Measurements from ENCODE around the gene LIF. TPM values are rescaled to one million over a fixed set of nuclear protein-coding genes. Genes with fewer than 3 reads are reported as not detected.
A peak's percentile ranks its signal among the peaks of the same experiment; 100 is the strongest.

The LIF gene
- total RNA-seq, 2 experiments from 2014 or later, result 160 to 161 TPM

DNA sequence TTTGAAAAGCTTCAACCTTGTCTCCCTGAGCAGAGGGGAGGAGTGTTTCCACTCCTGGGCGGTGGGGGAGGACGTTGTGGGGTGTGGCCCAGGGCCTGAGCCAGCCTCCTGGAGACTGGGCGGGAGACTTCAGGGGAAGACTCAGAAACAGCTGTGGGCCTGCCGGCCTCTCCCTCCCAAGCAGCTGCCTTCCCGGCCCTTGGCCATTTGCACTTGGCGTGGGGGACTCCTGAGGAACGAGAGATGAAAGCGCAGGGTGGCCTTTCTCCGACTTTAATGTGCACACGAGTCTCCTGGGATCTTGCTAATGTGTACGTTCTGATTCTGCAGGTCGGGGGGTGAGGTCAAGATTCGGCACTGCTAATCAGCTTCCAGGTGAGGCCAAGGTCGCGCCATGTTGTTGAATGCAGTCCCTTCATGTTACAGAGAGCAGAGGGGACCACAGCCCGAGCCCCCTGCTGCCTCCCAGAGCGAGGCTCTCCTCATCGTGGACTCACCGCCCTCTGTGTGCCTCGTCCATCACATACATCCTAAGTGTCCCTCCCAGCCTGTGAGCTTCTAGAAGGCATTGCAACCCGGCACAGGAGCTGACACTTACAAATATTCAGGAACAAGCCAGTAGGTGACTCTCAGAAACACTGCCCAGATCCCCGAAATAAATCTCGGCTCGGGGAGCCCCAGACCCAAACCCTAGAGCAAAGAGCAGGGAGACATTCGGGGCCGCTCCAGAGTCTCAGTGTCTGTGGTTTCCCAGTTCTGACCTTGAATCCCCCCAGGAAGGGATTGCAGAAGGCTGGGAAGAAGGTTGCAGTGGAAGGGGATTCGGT lies 7.7 kb downstream of the LIF start:
- DNase-seq (no peak), ATAC-seq (peak; percentile 32)
- Mint-ChIP-seq H3K27ac (peak overlapping the region; percentile 41), H3K4me3 (no peak overlapping the region), H3K9me3 (no peaks in the 10 kb centered on the region), H3K36me3 (ENCODE audit: low read depth) (peaks cover 27% of the 10 kb centered on the region), H3K4me1 (ENCODE audit: low read depth) (peaks cover 11% of the 10 kb centered on the region), H3K27me3 (no peaks in the 10 kb centered on the region)
- ChIA-PET CTCF (interaction anchor here (1.0 to 1.6 kb wide), 3 partner anchors 17 to 127 kb away, joined by 3 to 4 read pairs (median 3); no protein-coding TSS in a partner anchor), POLR2A (interaction anchor here (0.7 to 2.6 kb wide), 2 partner anchors 17 to 82 kb away, joined by 3 to 11 read pairs; no protein-coding TSS in a partner anchor)
- TF ChIP-seq, protein P1, sequence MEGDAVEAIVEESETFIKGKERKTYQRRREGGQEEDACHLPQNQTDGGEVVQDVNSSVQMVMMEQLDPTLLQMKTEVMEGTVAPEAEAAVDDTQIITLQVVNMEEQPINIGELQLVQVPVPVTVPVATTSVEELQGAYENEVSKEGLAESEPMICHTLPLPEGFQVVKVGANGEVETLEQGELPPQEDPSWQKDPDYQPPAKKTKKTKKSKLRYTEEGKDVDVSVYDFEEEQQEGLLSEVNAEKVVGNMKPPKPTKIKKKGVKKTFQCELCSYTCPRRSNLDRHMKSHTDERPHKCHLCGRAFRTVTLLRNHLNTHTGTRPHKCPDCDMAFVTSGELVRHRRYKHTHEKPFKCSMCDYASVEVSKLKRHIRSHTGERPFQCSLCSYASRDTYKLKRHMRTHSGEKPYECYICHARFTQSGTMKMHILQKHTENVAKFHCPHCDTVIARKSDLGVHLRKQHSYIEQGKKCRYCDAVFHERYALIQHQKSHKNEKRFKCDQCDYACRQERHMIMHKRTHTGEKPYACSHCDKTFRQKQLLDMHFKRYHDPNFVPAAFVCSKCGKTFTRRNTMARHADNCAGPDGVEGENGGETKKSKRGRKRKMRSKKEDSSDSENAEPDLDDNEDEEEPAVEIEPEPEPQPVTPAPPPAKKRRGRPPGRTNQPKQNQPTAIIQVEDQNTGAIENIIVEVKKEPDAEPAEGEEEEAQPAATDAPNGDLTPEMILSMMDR (IDR thresholded peaks at IDR 0.05), result no peak
- intact Hi-C loops (cut with micrococcal nuclease), result no loop called here

DNA sequence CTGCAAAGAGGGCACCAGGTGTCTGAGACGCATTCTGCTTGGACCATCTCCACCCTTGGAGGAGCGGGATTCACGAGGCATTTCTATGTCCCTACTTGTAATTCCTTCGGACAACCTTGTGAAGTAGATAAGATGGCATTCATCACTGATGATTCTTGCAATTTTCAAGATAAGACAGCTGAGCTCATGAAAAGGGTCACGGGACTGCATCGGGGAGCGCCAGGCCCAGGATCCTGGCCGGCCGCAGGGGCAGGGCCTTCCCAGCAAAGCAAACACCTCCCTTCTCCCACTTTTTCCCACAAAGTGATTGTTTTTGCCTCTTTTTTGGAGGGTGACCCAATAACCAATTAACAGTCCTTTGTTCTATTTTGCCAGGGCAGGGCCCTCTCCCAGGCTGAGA lies 8.4 kb downstream of the LIF start:
- TF ChIP-seq, protein P1 (IDR thresholded peaks at IDR 0.05), result no peak
- H3K27me3 Mint-ChIP-seq, result no peaks in the 10 kb centered on the region
- H3K9me3 Mint-ChIP-seq, result no peaks in the 10 kb centered on the region
- no peak overlapping the region for H3K27ac Mint-ChIP-seq
- H3K4me1 Mint-ChIP-seq (ENCODE audit: low read depth), result peaks cover 6% of the 10 kb centered on the region
- H3K36me3 Mint-ChIP-seq (ENCODE audit: low read depth), result peaks cover 19% of the 10 kb centered on the region
- intact Hi-C loops (cut with micrococcal nuclease), result no loop called here
- POLR2A ChIA-PET, result interaction anchor here (0.7 to 3.6 kb wide), 4 partner anchors 7 to 81 kb away, joined by 3 to 20 read pairs (median 10); partner anchors contain the start of gene LIF
- no peak overlapping the region for H3K4me3 Mint-ChIP-seq
- DNase-seq (no peak), ATAC-seq (no peak)
- CTCF ChIA-PET, result interaction anchor here (1.0 to 1.6 kb wide), 4 partner anchors 18 to 126 kb away, joined by 3 to 4 read pairs (median 4); no protein-coding TSS in a partner anchor

DNA sequence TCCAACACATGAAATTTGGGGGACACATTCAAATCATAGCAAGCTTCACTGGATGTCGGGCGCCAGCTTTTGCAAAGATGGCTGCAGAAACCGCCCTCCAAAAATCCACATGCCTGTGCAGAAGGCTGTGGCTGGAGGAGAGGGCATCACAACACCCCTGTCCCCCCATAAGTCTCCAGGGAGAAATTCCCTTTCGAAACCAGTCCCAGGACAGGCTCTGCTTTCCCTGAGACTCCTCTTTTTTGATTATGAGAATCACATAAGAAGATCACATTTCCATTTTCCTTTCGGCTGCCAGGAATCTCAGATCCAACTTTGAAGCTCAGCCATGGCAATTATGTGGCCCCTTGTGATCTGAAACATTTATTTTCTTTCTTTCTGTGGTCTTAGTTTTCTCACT lies 9.7 kb downstream of the LIF start:
- intact Hi-C loops (cut with micrococcal nuclease), result no loop called here

DNA sequence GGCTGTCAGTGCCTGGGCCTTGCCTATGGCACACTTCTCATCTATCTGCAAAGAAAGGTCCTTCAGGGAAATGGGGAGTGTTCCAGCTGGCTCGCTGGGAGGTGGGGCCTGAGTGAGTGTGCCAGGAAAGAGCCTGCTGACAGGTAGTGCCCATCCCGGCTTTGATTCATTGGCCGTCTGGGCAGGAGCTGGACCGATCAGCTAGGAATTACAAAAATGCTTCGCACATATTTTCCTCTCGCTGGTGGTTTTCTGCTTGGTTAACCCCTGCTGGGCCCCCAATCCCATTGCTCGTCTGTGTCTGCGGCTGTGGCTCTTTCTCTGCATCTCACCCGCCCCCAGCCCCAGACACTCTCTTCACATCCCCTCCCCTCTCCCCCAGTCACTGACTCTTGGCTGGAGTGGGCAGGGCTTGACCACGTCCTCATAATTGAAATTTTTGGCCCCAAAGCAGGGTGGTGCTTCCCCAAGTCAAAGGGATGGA lies 10.8 kb downstream of the LIF start:
- ATAC-seq (no peak), DNase-seq (no peak)
- TF ChIP-seq, protein P1 (IDR thresholded peaks at IDR 0.05), result no peak
- intact Hi-C loops (cut with micrococcal nuclease), result no loop called here
- CTCF ChIA-PET, result interaction anchor here (1.3 to 1.6 kb wide), 3 partner anchors 20 to 131 kb away, joined by 3 read pairs; no protein-coding TSS in a partner anchor
- no peak overlapping the region for H3K4me3 Mint-ChIP-seq
- H3K27ac Mint-ChIP-seq, result no peak overlapping the region
- peaks cover 6% of the 10 kb centered on the region for H3K36me3 Mint-ChIP-seq (ENCODE audit: low read depth)
- no peaks in the 10 kb centered on the region for H3K27me3 Mint-ChIP-seq
- POLR2A ChIA-PET, result interaction anchor here (1.1 to 3.6 kb wide), 3 partner anchors 9 to 116 kb away, joined by 3 to 20 read pairs (median 10); partner anchors contain the start of gene LIF
- peaks cover 2% of the 10 kb centered on the region for H3K4me1 Mint-ChIP-seq (ENCODE audit: low read depth)
- H3K9me3 Mint-ChIP-seq, result no peaks in the 10 kb centered on the region

More for the DNA sequence above, 9.7 kb downstream of the LIF start:
- peaks cover 2% of the 10 kb centered on the region for H3K4me1 Mint-ChIP-seq (ENCODE audit: low read depth)
- no peak for DNase-seq
- no peak for ATAC-seq
- ChIA-PET POLR2A (interaction anchor here (0.6 to 3.6 kb wide), 5 partner anchors 8 to 765 kb away, joined by 3 to 20 read pairs (median 10); partner anchors contain the start of gene LIF), CTCF (interaction anchor here (0.7 to 1.5 kb wide), 4 partner anchors 12 to 129 kb away, joined by 3 to 6 read pairs (median 4); no protein-coding TSS in a partner anchor)
- no peak overlapping the region for H3K4me3 Mint-ChIP-seq
- TF ChIP-seq, protein P1 (IDR thresholded peaks at IDR 0.05), result no peak
- H3K27ac Mint-ChIP-seq, result peak overlapping the region; percentile 21
- H3K36me3 Mint-ChIP-seq (ENCODE audit: low read depth), result peaks cover 10% of the 10 kb centered on the region
- H3K9me3 Mint-ChIP-seq, result no peaks in the 10 kb centered on the region
- H3K27me3 Mint-ChIP-seq, result no peaks in the 10 kb centered on the region
